Measurements from ENCODE around the gene TMSB4X. TPM values are rescaled to one million over a fixed set of nuclear protein-coding genes. Genes with fewer than 3 reads are reported as not detected.
"Not testable (repeated sequence)": the region's sequence is repeated elsewhere in the genome, so short reads cannot be mapped to it uniquely, and the experiment has no call there.

TMSB4X gene
- total RNA-seq, 1 donor = 5,524 TPM

DNA sequence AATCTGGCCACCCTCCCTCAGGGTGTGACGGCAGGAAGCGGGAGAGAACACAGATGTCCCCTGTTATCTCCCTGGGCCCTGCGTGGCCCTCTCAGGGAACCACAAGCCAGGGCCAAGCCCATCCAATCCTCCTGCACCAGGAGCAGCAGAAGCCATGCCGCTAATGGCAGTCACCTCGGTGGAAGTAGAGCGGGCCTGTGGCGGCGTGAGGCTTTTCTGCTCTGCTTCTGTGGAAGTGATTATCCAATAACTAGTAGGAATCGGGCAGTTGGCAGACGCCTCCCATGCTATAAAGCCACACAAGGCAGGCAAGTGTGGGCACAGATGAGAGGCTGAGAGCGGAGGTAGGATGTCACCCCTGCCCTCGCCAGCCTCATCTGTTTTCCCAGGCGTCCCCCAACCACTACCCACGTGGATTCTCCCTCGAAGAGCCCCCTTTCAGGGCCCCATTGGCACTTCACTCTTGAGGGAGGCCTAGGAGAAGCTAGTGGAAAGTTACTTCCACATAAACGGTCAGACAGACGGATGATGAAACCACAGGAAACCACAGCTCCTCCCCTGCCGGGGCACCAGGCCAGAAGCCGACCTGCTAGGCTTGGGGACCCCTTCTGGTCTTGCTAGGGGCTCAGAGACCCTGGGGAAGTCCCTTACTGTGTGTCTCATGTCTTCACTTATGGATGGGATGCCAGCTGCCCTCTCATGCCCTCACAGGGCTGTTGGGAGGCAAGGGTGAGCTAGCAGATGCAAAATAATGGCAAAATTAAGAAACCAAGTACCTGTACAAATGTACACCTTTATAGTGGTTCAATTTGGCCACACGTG, 18.8 kb upstream of the TMSB4X start:
- no peak overlapping the region for H3K4me3 ChIP-seq (ENCODE audit: low read depth, low read length)
- peak; percentile 80 for DNase-seq (ENCODE audit: low read depth)
- TF ChIP-seq, protein P1, sequence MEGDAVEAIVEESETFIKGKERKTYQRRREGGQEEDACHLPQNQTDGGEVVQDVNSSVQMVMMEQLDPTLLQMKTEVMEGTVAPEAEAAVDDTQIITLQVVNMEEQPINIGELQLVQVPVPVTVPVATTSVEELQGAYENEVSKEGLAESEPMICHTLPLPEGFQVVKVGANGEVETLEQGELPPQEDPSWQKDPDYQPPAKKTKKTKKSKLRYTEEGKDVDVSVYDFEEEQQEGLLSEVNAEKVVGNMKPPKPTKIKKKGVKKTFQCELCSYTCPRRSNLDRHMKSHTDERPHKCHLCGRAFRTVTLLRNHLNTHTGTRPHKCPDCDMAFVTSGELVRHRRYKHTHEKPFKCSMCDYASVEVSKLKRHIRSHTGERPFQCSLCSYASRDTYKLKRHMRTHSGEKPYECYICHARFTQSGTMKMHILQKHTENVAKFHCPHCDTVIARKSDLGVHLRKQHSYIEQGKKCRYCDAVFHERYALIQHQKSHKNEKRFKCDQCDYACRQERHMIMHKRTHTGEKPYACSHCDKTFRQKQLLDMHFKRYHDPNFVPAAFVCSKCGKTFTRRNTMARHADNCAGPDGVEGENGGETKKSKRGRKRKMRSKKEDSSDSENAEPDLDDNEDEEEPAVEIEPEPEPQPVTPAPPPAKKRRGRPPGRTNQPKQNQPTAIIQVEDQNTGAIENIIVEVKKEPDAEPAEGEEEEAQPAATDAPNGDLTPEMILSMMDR (IDR thresholded peaks at IDR 0.05; ENCODE audit: insufficient read depth, low read length) = no peak

DNA sequence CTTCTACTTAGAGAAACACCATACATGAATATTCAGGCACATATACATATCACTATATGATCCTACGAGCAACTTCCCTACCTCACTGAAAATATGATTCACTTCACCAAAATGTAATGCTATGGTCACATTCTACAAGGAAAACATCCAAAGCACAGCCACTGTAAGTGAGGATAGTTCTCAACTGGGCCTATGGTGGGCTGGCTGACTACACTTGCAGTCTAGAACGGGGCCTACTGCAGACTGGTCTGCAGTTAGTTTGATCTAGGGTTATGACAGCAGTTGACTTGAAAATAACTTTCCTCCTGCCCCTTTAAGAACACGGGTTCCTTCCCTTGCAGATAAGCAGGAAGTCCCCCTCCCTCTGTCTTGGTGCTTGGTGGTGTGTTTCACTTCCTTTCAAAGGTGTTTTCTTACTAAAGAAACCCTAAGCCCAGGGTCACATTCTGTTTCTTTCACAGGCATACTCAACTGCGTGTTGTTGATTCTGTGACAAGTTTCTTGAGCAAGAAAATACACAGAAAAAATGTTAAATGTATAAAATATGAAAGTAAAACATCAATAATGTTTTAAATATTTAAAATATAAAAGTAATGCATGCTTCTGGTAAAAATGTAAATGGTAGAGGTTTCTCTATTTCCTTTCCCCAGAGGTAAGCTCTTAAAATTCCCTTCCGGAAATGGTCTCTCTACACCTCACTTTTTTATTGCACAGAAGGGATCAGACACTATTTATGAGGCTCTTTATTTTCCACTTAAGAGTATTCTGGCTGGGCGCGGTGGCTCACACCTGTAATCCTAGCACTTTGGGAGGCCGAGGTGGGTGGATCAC, 18.0 kb upstream of the TMSB4X start:
- H3K4me3 ChIP-seq (ENCODE audit: low read depth, low read length) = no peak overlapping the region
- DNase-seq (ENCODE audit: low read depth) = peak; percentile 43
- TF ChIP-seq, protein P1 (IDR thresholded peaks at IDR 0.05; ENCODE audit: insufficient read depth, low read length) = no peak

DNA sequence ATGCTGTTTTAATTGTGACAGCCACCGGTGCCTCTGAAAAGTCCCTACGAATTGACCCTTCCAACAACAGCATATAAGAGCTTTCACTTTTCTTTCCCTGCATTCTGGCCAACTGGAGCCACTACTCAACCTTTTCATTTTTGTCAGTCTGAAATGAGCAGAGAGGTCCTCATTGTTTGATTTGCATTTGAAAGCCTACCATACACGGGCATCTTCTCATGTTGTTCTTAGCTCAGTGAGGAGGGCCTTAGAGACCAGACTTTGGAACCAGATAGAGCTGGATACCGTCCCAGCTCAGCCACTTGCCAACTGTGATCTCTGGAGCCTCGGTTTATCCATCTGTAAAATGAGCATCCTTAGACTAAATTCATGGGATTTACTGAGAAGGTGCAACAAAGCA, 16.9 kb upstream of the TMSB4X start:
- TF ChIP-seq, protein P1 (IDR thresholded peaks at IDR 0.05; ENCODE audit: insufficient read depth, low read length) = no peak
- DNase-seq (ENCODE audit: low read depth) = no peak

DNA sequence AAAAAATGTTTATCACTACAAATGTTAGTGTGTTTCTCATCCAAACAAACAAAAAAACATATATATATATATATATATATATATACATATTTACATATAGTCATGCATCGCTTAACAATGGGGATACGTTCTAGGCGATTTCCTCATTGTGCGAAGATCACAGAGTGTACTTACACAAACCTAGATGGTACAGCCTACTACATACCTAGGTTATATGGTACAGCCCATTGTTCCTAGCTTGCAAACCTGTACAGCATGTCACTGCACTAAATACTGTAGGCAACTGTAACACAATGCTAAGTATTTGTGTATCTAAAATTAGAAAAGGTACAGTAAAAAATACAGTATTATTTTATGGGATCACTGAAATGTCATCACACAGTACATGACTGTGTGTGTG, 16.4 kb upstream of the TMSB4X start:
- no peak for DNase-seq (ENCODE audit: low read depth)
- TF ChIP-seq, protein P1 (IDR thresholded peaks at IDR 0.05; ENCODE audit: insufficient read depth, low read length) = no peak
- no peak overlapping the region for H3K4me3 ChIP-seq (ENCODE audit: low read depth, low read length)

More for the DNA sequence above, 16.9 kb upstream of the TMSB4X start:
- H3K4me3 ChIP-seq (ENCODE audit: low read depth, low read length) = no peak overlapping the region

DNA sequence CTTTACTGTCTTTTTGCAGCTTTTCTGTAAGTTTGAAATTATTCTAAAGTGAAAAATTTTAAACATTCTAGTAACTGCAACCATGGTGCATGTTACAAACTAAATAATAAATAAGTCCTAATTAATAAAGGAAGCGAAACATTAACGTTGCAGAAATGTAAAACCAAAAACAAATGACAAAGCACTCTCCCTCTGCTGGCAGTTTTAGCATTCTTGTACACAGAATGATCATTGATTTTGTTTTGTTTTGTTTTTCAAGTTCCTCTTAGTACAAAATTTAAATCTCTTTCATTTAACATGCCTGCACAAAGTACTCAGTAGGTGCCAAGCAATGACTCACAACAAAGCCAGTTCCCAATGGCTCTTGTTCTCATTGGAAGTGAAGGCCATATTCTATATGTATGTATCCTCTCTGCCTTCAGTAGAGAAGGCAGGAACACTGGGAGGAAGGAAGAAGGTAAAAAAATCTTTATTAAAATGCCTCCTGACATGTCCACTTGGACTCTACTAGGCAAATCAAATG, 13.7 kb upstream of the TMSB4X start:
- DNase-seq (ENCODE audit: low read depth) = peak; percentile 21
- TF ChIP-seq, protein P1 (IDR thresholded peaks at IDR 0.05; ENCODE audit: insufficient read depth, low read length) = no peak
- H3K4me3 ChIP-seq (ENCODE audit: low read depth, low read length) = no peak overlapping the region

DNA sequence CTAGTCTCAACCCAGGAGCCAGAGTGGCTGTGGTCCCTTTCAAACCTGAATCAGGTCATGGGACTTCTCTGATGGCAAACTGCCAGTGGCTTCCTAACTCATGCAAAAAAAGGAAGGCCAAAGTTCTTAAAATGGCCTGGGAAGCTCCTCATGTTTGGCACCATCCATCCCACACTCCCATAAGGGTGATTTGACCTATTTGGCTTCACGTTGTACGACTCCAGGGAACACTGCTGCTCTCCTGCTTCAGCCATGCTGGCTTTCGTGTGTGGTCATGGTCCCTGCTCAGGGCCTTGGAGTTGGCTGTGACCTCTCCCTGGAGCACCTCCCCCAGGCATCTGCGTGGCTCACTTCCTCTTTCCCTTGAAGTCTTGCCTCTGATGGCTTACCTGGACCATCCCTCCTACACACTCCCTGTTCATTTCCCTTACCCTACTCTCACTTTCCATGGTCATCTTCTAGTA, 12.8 kb upstream of the TMSB4X start:
- H3K4me3 ChIP-seq (ENCODE audit: low read depth, low read length) = no peak overlapping the region
- DNase-seq (ENCODE audit: low read depth) = no peak
- TF ChIP-seq, protein P1 (IDR thresholded peaks at IDR 0.05; ENCODE audit: insufficient read depth, low read length) = no peak

DNA sequence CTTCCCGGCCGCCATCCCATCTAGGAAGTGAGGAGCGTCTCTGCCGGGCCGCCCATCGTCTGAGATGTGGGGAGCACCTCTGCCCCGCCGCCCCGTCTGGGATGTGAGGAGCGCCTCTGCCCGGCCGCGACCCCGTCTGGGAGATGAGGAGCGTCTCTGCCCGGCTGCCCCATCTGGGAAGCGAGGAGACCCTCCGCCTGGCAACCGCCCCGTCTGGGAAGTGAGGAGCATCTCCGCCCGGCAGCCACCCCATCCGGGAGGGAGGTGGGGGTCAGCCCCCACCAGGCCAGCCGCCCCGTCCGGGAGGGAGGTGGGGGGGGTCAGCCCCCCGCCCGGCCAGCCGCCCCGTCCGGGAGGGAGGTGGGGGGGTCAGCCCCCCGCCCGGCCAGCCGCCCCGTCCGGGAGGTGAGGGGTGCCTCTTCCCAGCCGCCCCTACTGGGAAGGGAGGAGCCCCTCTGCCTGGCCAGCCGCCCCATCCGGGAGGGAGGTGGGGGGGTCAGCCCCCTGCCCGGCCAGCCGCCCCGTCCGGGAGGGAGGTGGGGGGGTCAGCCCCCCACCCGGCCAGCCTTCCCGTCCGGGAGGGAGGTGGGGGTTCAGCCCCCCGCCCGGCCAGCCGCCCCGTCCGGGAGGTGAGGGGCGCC, 11.6 kb upstream of the TMSB4X start:
- not testable (repeated sequence) for H3K4me3 ChIP-seq (ENCODE audit: low read depth, low read length); DNase-seq (ENCODE audit: low read depth)
